BLaER1 (cell line): Measurements from ENCODE around the gene ADAMTS13.

ENCODE experiments used
- H3K27ac ChIP-seq: shearing (Covaris generic); formaldehyde crosslinking; 2 replicates; pipeline ENCODE4 v1.8.1; 2022
- H3K27me3 ChIP-seq: shearing (Covaris generic); formaldehyde crosslinking; 2 replicates; pipeline ENCODE4 v1.8.1; 2022
- H3K36me3 ChIP-seq: shearing (Covaris generic); formaldehyde crosslinking; 2 replicates; pipeline ENCODE4 v1.8.1; 2022
- H3K4me1 ChIP-seq: shearing (Covaris generic); formaldehyde crosslinking; 2 replicates; pipeline ENCODE4 v1.8.1; 2022
- H3K4me2 ChIP-seq: shearing (Covaris generic); formaldehyde crosslinking; 2 replicates; pipeline ENCODE4 v1.8.1; 2022
- H3K4me3 ChIP-seq: shearing (Covaris generic); formaldehyde crosslinking; 2 replicates; pipeline ENCODE4 v1.8.1; 2022
- H3K9ac ChIP-seq: shearing (Covaris generic); formaldehyde crosslinking; 2 replicates; pipeline ENCODE4 v1.8.1; 2022
- H3K9me3 ChIP-seq: shearing (Covaris generic); formaldehyde crosslinking; 2 replicates; pipeline ENCODE4 v1.8.1; 2022
- H4K20me1 ChIP-seq: shearing (Covaris generic); formaldehyde crosslinking; 2 replicates; pipeline ENCODE4 v1.8.1; 2022
- Cebpa-rat ChIP-seq: shearing (Covaris generic); IDR thresholded peaks from 2 replicates; pipeline ENCODE4 v1.8.1; 2022

The ADAMTS13 gene

GRCh38 chr9:133475292-133476012, 53.3 kb downstream of the ADAMTS13 start:
- H3K27ac ChIP-seq: peak overlapping the region; percentile 55; the same call in 1 of the 2 replicates

GRCh38 chr9:133476036-133476931, 54.1 kb downstream of the ADAMTS13 start:
- H3K27ac ChIP-seq: 0 out of 2 replicates have a peak overlapping the region, but pooled peaks have one; percentile 14
- peaks cover 49% of the 10 kb centered on the region for H3K4me1 ChIP-seq
- H3K9me3 ChIP-seq: no peaks in the 10 kb centered on the region
- H3K36me3 ChIP-seq: peaks cover 53% of the 10 kb centered on the region
- H3K9ac ChIP-seq: no peak overlapping the region
- H3K27me3 ChIP-seq: no peaks in the 10 kb centered on the region
- TF ChIP-seq Cebpa-rat: no peak
- 0 out of 2 replicates have a peak overlapping the region, but pooled peaks have one; percentile 99 for H3K4me2 ChIP-seq
- H4K20me1 ChIP-seq: peaks cover 37% of the 10 kb centered on the region
- H3K4me3 ChIP-seq: no peak overlapping the region

More at GRCh38 chr9:133475292-133476012, 53.3 kb downstream of the ADAMTS13 start:
- Histone ChIP-seq H3K27me3 (no peaks in the 10 kb centered on the region), H3K9me3 (no peaks in the 10 kb centered on the region), H3K4me3 (no peak overlapping the region), H3K4me1 (peaks cover 49% of the 10 kb centered on the region), H3K9ac (no peak overlapping the region), H3K4me2 (no peak overlapping the region), H4K20me1 (peaks cover 41% of the 10 kb centered on the region), H3K36me3 (peaks cover 62% of the 10 kb centered on the region)
- TF ChIP-seq Cebpa-rat: no peak

GRCh38 chr9:133476941-133477340, 54.8 kb downstream of the ADAMTS13 start:
- Histone ChIP-seq H3K27ac (no peak overlapping the region), H3K36me3 (peaks cover 47% of the 10 kb centered on the region), H4K20me1 (peaks cover 31% of the 10 kb centered on the region), H3K4me1 (peaks cover 49% of the 10 kb centered on the region), H3K27me3 (no peaks in the 10 kb centered on the region), H3K4me3 (no peak overlapping the region), H3K4me2 (0 out of 2 replicates have a peak overlapping the region, but pooled peaks have one; percentile 99), H3K9me3 (no peaks in the 10 kb centered on the region), H3K9ac (no peak overlapping the region)
- TF ChIP-seq Cebpa-rat: no peak

GRCh38 chr9:133477461-133477860, 55.3 kb downstream of the ADAMTS13 start:
- Histone ChIP-seq H3K4me1 (peaks cover 49% of the 10 kb centered on the region), H3K36me3 (peaks cover 42% of the 10 kb centered on the region), H3K4me3 (no peak overlapping the region; the same call in 1 of the 2 replicates), H3K4me2 (peak overlapping the region; percentile 99), H3K9me3 (no peaks in the 10 kb centered on the region), H3K9ac (no peak overlapping the region), H3K27ac (no peak overlapping the region), H3K27me3 (no peaks in the 10 kb centered on the region), H4K20me1 (peaks cover 30% of the 10 kb centered on the region)
- TF ChIP-seq Cebpa-rat: no peak

- Histone ChIP-seq H3K9ac (peak overlapping the region; percentile 77), H3K4me1 (peaks cover 56% of the 10 kb centered on the region), H4K20me1 (peaks cover 30% of the 10 kb centered on the region), H3K9me3 (no peaks in the 10 kb centered on the region), H3K4me2 (peak overlapping the region; percentile 99), H3K36me3 (peaks cover 34% of the 10 kb centered on the region), H3K27me3 (no peaks in the 10 kb centered on the region), H3K27ac (peak overlapping the region; percentile 77), H3K4me3 (peak overlapping the region; percentile 74)
- TF ChIP-seq Cebpa-rat: no peak
Measured at GRCh38 chr9:133477992-133478850, 56.1 kb downstream of the ADAMTS13 start.

GRCh38 chr9:133478851-133479711, 56.9 kb downstream of the ADAMTS13 start, which contains the start of gene SLC2A6:
Gene SLC2A6, minus strand, starts transcription at chr9:133479099. Its CDS starts 40 bp downstream, at chr9:133479059.
- Histone ChIP-seq H4K20me1 (peaks cover 26% of the 10 kb centered on the region), H3K27ac (peak within 1 kb of the TSS; percentile 77), H3K36me3 (peaks cover 25% of the 10 kb centered on the region), H3K9ac (peak within 1 kb of the TSS; percentile 77), H3K9me3 (no peaks in the 10 kb centered on the region), H3K4me3 (peak within 1 kb of the TSS; percentile 74), H3K4me2 (peak within 1 kb of the TSS; percentile 99), H3K27me3 (no peaks in the 10 kb centered on the region), H3K4me1 (peaks cover 55% of the 10 kb centered on the region)
- no peak for TF ChIP-seq Cebpa-rat

- Histone ChIP-seq H3K4me3 (no peak overlapping the region), H3K9me3 (no peaks in the 10 kb centered on the region), H3K27ac (no peak overlapping the region), H3K4me2 (no peak overlapping the region), H3K27me3 (no peaks in the 10 kb centered on the region), H3K4me1 (peaks cover 56% of the 10 kb centered on the region), H4K20me1 (no peaks in the 10 kb centered on the region), H3K36me3 (no peaks in the 10 kb centered on the region), H3K9ac (no peak overlapping the region)
- no peak for TF ChIP-seq Cebpa-rat
Measured at GRCh38 chr9:133483611-133484010, 61.4 kb downstream of the ADAMTS13 start.

- no peak overlapping the region for H3K27ac ChIP-seq
- no peaks in the 10 kb centered on the region for H3K36me3 ChIP-seq
- H3K4me3 ChIP-seq: no peak overlapping the region
- no peaks in the 10 kb centered on the region for H4K20me1 ChIP-seq
- TF ChIP-seq Cebpa-rat: no peak
- H3K9ac ChIP-seq: no peak overlapping the region
- H3K4me2 ChIP-seq: peak overlapping the region; percentile 64
- peaks cover 47% of the 10 kb centered on the region for H3K4me1 ChIP-seq
- H3K27me3 ChIP-seq: no peaks in the 10 kb centered on the region
- H3K9me3 ChIP-seq: no peaks in the 10 kb centered on the region
Measured at GRCh38 chr9:133484671-133485437, 62.7 kb downstream of the ADAMTS13 start.
